Smooth muscle cell (in vitro differentiated cells): ENCODE results near the gene GARS1. TPM values are rescaled to one million over a fixed set of nuclear protein-coding genes. Genes with fewer than 3 reads are reported as not detected.

ENCODE experiments used
- DNase-seq: peaks from one replicate; lab custom pipeline; 2025; ENCODE audit not compliant: unreplicated experiment; lab: John Stamatoyannopoulos, UW
- H2AFZ ChIP-seq: fragments of 200-600 bp; sonication (generic); 2 replicates; pipeline ENCODE4 v1.6.0; 2016; ENCODE audit warnings: antibody characterized with exemption, low read depth, mild to moderate bottlenecking
- H3F3A ChIP-seq: fragments of 200-600 bp; sonication (generic); 2 replicates; pipeline ENCODE4 v1.6.0; 2017; ENCODE audit warnings: antibody characterized with exemption, low read depth
- H3K27ac ChIP-seq: fragments of 200-600 bp; sonication (generic); 2 replicates; pipeline ENCODE4 v1.5.1; 2016; ENCODE audit warnings: low read depth, mild to moderate bottlenecking
- H3K27me3 ChIP-seq: fragments of 200-600 bp; sonication (generic); 2 replicates; pipeline ENCODE4 v1.6.1; 2016; ENCODE audit warnings: low read depth, mild to moderate bottlenecking
- H3K36me3 ChIP-seq: fragments of 200-600 bp; sonication (generic); 2 replicates; pipeline ENCODE4 v1.5.1; 2016; ENCODE audit warnings: low read depth
- H3K4me1 ChIP-seq: fragments of 200-600 bp; sonication (generic); 2 replicates; pipeline ENCODE4 v1.5.1; 2016; ENCODE audit warnings: low read depth
- H3K4me2 ChIP-seq: fragments of 200-600 bp; sonication (generic); 2 replicates; pipeline ENCODE4 v1.6.0; 2016; ENCODE audit warnings: mild to moderate bottlenecking
- H3K4me3 ChIP-seq: fragments of 200-600 bp; sonication (generic); 2 replicates; pipeline ENCODE4 v1.5.1; 2016; ENCODE audit warnings: mild to moderate bottlenecking
- H3K79me2 ChIP-seq: fragments of 200-600 bp; sonication (generic); 2 replicates; pipeline ENCODE4 v1.6.0; 2016; ENCODE audit warnings: low read depth, mild to moderate bottlenecking
- H3K9ac ChIP-seq: fragments of 200-600 bp; sonication (generic); 2 replicates; pipeline ENCODE4 v1.6.0; 2016; ENCODE audit warnings: low read depth
- H3K9me3 ChIP-seq: fragments of 200-600 bp; sonication (generic); replicated peaks from 2 replicates; pipeline ENCODE4 v1.5.1; 2016; ENCODE audit warnings: low read depth
- H4K20me1 ChIP-seq: fragments of 200-600 bp; sonication (generic); 2 replicates; pipeline ENCODE4 v1.6.0; 2016; ENCODE audit warnings: low read depth
- CTCF ChIP-seq: fragments of 200-600 bp; sonication (generic); IDR thresholded peaks from 2 replicates; pipeline ENCODE4 v1.5.1; 2017; ENCODE audit warnings: borderline replicate concordance, mild to moderate bottlenecking, antibody characterized with exemption; ENCODE audit not compliant: insufficient read depth, poor library complexity, severe bottlenecking
- WGBS: methylation state at CpG from one replicate; pipeline ENCODE4 v1.1.7; 2016; ENCODE audit warnings: low lambda C conversion rate; 5-methylcytosine and 5-hydroxymethylcytosine counted together
- polyA plus RNA-seq: library from polyadenylated mRNA; unstranded; fragments of >200 nt; fragmentation: Nextera tagmentation; extraction: Ambion mirVana; gene quantifications from 2 replicates; pipeline ENCODE4 v1.2.1, GENCODE V29; 2016
- total RNA-seq: library from RNA; depleted of rRNA; stranded (reverse); fragments of >200 nt; gene quantifications from 2 replicates; pipeline ENCODE4 v1.2.3, GENCODE V29; 2014

The GARS1 gene
- total and polyA plus RNA-seq, 2 experiments from 2014 or later = 233 to 299 TPM

GRCh38 chr7:30647589-30648364 is 53.1 kb downstream of the GARS1 start:
- no peak overlapping the region for H3K27ac ChIP-seq
- no peaks in the 10 kb centered on the region for H3K79me2 ChIP-seq
- H3K27me3 ChIP-seq = no peaks in the 10 kb centered on the region
- H3K9ac ChIP-seq = no peak overlapping the region
- no peak for TF ChIP-seq CTCF
- peaks cover 17% of the 10 kb centered on the region for H4K20me1 ChIP-seq
- no peak for DNase-seq
- 86% methylated on average over 10 of the region's 10 CpGs for WGBS
- H3K4me1 ChIP-seq = peaks cover 6% of the 10 kb centered on the region
- H3K9me3 ChIP-seq = no peaks in the 10 kb centered on the region
- H2AFZ ChIP-seq = no peak overlapping the region
- H3F3A ChIP-seq = no peaks in the 10 kb centered on the region
- H3K36me3 ChIP-seq = no peaks in the 10 kb centered on the region
- no peak overlapping the region for H3K4me3 ChIP-seq
- no peak overlapping the region for H3K4me2 ChIP-seq

- H3K27me3 ChIP-seq = no peaks in the 10 kb centered on the region
- H3K79me2 ChIP-seq = no peaks in the 10 kb centered on the region
- no peaks in the 10 kb centered on the region for H3F3A ChIP-seq
- no peaks in the 10 kb centered on the region for H3K4me1 ChIP-seq
- no peak for DNase-seq
- no peak overlapping the region for H2AFZ ChIP-seq
- no peak overlapping the region for H3K9ac ChIP-seq
- WGBS = 93% methylated on average over 15 of the region's 15 CpGs
- H3K36me3 ChIP-seq = no peaks in the 10 kb centered on the region
- TF ChIP-seq CTCF = no peak
- H3K4me3 ChIP-seq = no peak overlapping the region
- H3K27ac ChIP-seq = no peak overlapping the region
- peaks cover 6% of the 10 kb centered on the region for H4K20me1 ChIP-seq
- no peak overlapping the region for H3K4me2 ChIP-seq
- H3K9me3 ChIP-seq = no peaks in the 10 kb centered on the region
Measured at GRCh38 chr7:30648744-30649540, 54.3 kb downstream of the GARS1 start.

- Histone ChIP-seq H2AFZ (no peak overlapping the region), H3K9ac (no peak overlapping the region), H3K4me2 (no peak overlapping the region), H3K79me2 (no peaks in the 10 kb centered on the region), H3K4me3 (no peak overlapping the region), H3K9me3 (no peaks in the 10 kb centered on the region), H4K20me1 (no peaks in the 10 kb centered on the region), H3K36me3 (no peaks in the 10 kb centered on the region), H3K27ac (no peak overlapping the region), H3K4me1 (no peaks in the 10 kb centered on the region), H3K27me3 (no peaks in the 10 kb centered on the region), H3F3A (no peaks in the 10 kb centered on the region)
- DNase-seq = no peak
- WGBS = 91% methylated on average over 13 of the region's 13 CpGs
- TF ChIP-seq CTCF = no peak
Measured at GRCh38 chr7:30649717-30650420, 55.2 kb downstream of the GARS1 start.
